GM20431 (cell line): Measurements from ENCODE around the gene PAX6.

Source experiments
- in situ Hi-C: fragments of 300-500 bp; cut with MseI, MboI; formaldehyde crosslinking; loops from one replicate; pipeline ENCODE4 v1.15.0; 2020; ENCODE audit warnings: low sequenced_read_pairs; ENCODE audit not compliant: unreplicated experiment

Gene PAX6

GRCh38 chr11:31809857-31810778, 1.0 kb downstream of the PAX6 start:
- in situ Hi-C loops = no loop called here

GRCh38 chr11:31809541-31809856, 1.6 kb downstream of the PAX6 start:
- in situ Hi-C loops = no loop called here

- in situ Hi-C loops = no loop called here
Observed at GRCh38 chr11:31808721-31809540, 2.2 kb downstream of the PAX6 start.

DNA sequence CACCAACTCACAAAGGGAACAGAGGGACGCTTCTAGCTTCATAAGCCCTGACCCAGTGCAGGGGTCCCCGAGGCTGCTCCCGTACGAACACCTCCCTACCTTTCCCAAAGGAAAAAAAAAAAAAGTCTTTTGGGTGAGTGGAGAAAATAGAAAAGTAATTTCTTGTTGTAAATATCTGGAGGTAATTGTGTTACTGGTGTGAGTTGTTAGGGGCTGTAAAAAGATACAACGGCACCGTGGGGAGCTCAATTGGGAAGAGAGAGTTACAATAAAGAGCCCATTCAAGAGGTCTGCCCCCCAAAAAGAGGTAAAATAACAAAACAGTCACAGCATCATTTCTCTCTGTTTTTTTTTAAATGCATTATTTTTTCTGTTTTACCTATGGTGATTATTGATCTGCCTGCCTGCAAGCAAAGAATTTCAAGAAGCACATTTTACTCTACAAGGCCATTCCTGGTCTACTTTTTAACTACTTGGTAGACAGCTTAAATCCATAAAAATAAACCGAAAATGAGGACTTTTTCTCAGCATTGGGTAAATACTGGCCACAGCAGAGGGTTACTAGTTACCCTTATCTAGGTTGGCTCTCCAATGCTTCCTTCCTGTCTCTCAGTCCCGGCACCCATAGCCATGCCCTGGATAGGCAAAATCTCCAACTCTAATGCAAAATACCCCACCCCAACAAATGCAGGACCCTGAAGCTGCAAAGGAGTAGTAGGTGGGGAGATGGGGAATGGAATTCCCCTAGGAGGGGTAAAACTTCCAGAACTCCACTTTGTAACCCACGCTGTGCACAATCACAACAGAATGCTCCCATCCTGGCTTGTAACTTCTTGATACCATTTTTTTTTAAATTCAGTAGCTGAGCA, 3.1 kb downstream of the PAX6 start:
- in situ Hi-C loops = no loop called here

GRCh38 chr11:31806928-31807798, 4.0 kb downstream of the PAX6 start:
- in situ Hi-C loops = no loop called here

GRCh38 chr11:31806186-31806927, 4.8 kb downstream of the PAX6 start:
- in situ Hi-C loops = no loop called here

DNA sequence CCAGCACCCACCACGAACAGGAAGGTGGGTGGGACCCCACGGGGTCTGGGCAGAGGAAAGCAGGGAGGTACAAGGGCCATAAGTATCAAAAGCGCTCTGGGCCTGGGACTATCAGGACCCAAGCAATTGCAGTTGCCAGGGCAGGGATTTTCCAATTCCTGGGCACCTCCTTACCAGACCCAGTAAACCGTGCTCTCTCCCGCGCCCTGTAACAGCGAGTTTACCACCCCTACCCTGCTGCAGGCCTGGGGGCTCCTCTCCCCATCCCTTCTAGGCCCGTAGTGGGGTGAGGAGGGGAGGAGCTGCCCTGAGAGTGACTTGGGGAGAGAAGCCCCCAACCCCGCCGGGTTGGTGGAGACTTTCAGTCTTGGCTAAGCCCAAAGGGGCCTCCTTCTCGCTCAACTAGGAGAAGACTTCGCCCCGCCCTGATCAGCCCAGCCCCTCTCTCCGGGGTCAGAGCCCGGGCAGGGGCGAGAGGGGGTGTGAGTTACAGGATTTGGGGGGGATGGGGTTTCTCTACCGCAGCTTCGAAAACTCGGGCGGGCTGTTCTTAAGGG, 5.4 kb downstream of the PAX6 start:
- in situ Hi-C loops = no loop called here

GRCh38 chr11:31805037-31805628, 6.0 kb downstream of the PAX6 start:
- in situ Hi-C loops = no loop called here

GRCh38 chr11:31804312-31805036, 6.6 kb downstream of the PAX6 start:
- in situ Hi-C loops = no loop called here

GRCh38 chr11:31803813-31804311, 7.3 kb downstream of the PAX6 start:
- in situ Hi-C loops = no loop called here

- in situ Hi-C loops = no loop called here
Observed at GRCh38 chr11:31802990-31803812, 7.9 kb downstream of the PAX6 start.

DNA sequence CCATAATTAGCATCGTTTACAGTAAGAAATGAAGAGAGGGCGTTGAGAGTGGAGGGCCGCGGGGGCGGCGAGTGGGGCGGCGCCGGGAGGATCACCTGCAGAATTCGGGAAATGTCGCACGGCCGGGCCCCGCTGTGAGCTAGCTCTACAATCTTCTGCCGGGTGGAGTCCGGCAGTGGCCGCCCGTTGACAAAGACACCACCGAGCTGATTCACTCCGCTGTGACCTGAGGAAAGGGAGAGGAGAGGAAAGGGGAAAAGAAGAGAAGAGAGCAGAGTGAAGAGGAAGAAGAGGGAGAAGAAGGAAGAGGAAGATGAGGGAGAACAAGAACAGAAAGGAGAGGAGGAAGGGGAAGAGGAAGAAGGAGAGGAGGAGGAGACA, 8.5 kb downstream of the PAX6 start:
- in situ Hi-C loops = no loop called here

- in situ Hi-C loops = no loop called here
Observed at GRCh38 chr11:31802000-31802551, 9.0 kb downstream of the PAX6 start.

GRCh38 chr11:31801298-31801702, 9.8 kb downstream of the PAX6 start:
- in situ Hi-C loops = no loop called here

GRCh38 chr11:31800398-31801265, 10.5 kb downstream of the PAX6 start:
- in situ Hi-C loops = no loop called here
